Tibial nerve (tissue), 4 donors: Measurements from ENCODE around the gene APBA3. TPM values are rescaled to one million over a fixed set of nuclear protein-coding genes. Genes with fewer than 3 reads are reported as not detected.

ENCODE experiments used
- DNase-seq, 2 donors: peaks; one replicate each; pipeline ENCODE4 v3.0.0-alpha.2; 2019; ENCODE audit warnings: low spot score in 2 of 2
- H3K27ac ChIP-seq, 4 donors: fragments of 200-600 bp; sonication (generic) in 3 of 4; one replicate each; pipeline ENCODE4 v1.5.1; 2017 to 2019; ENCODE audit warnings: mild to moderate bottlenecking in 1 of 4
- H3K27me3 ChIP-seq, 2 donors: fragments of 200-600 bp; sonication (generic) in 1 of 2; one replicate each; pipeline versions ENCODE4 v1.5.1 to v1.6.0; 2017 to 2019
- H3K36me3 ChIP-seq, 3 donors: fragments of 200-600 bp; sonication (generic); one replicate each; pipeline ENCODE4 v1.5.1; 2018 to 2019
- H3K4me1 ChIP-seq, 4 donors: fragments of 200-600 bp; sonication (generic) in 3 of 4; one replicate each; pipeline ENCODE4 v1.5.1; 2017 to 2019
- H3K4me3 ChIP-seq, 4 donors: fragments of 200-600 bp; sonication (generic) in 3 of 4; one replicate each; pipeline ENCODE4 v1.5.1; 2017 to 2019; ENCODE audit warnings: mild to moderate bottlenecking in 1 of 4, moderate library complexity in 1 of 4
- H3K9me3 ChIP-seq, 4 donors: fragments of 200-600 bp; sonication (generic) in 3 of 4; one replicate each; pipeline ENCODE4 v1.5.1; 2017 to 2019
- EP300 ChIP-seq, 2 donors: sonication (generic); formaldehyde crosslinking; IDR thresholded peaks; one replicate each; pipeline ENCODE4 v1.6.1; 2017; ENCODE audit warnings: antibody characterized with exemption in 2 of 2, mild to moderate bottlenecking in 1 of 2
- POLR2A ChIP-seq, 2 donors: fragments of 450-650 bp; IDR thresholded peaks; one replicate each; pipeline ENCODE4 v1.6.1; 2017; ENCODE audit warnings: antibody characterized with exemption in 2 of 2, mild to moderate bottlenecking in 2 of 2, moderate library complexity in 2 of 2
- WGBS, 2 donors: methylation state at CpG; one replicate each; pipeline ENCODE4 v1.1.5; 2018; 5-methylcytosine and 5-hydroxymethylcytosine counted together
- small RNA-seq: library from RNA; depleted of rRNA; stranded (forward); fragments of <200 nt; gene quantifications from one replicate; pipeline ENCODE3, GENCODE V24; 2016
- total RNA-seq, 4 donors: library from RNA; depleted of rRNA; stranded (reverse); fragments of >200 nt; gene quantifications; one replicate each; pipeline ENCODE4 v1.1.0, GENCODE V29; 2016
- TF ChIP-seq, protein P1 (sequence below), 5 experiments: fragments of 200-600 bp in 3 of 5; fragments of 450-650 bp in 2 of 5; sonication (generic) in 3 of 5; IDR thresholded peaks; one replicate each; pipeline ENCODE4 v1.5.1; 2016 to 2019; ENCODE audit warnings: antibody characterized with exemption in 5 of 5, mild to moderate bottlenecking in 3 of 5, moderate library complexity in 2 of 5

Gene APBA3
- total RNA-seq, 4 donors from 2014 or later: 21.6 to 51.0 (median 34.7) TPM

DNA sequence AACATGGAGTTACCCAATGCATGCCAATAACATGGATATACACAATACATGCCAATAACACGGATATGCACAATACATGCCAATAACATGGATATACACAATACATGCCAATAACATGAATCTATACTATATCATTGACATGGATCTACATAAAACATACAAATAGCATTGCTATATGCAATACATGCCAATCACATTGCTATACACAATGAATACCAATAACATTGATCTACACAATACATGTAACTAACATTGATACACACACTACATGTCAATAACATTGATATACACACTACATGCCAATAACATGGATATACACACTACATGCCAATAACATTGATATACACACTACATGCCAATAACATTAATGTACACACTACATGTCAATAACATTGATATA is 60.3 kb downstream of the APBA3 start:
- Histone ChIP-seq H3K27me3 (peaks cover 0 to 15% of the 10 kb centered on the region in 2 donors), H3K4me3 (no peak overlapping the region), H3K4me1 (peaks cover 0 to 31% (median 18%) of the 10 kb centered on the region in 4 donors), H3K9me3 (no peaks in the 10 kb centered on the region), H3K36me3 (peaks cover 0 to 1% (median 0%) of the 10 kb centered on the region in 3 donors), H3K27ac (no peak overlapping the region)
- no peak for DNase-seq
- 0% methylated on average over 1 of the region's 1 CpG for WGBS, 2 donors
- TF ChIP-seq EP300 (IDR thresholded peaks at IDR 0.05): no peak
- no peak for TF ChIP-seq POLR2A (IDR thresholded peaks at IDR 0.05)
- TF ChIP-seq, protein P1, sequence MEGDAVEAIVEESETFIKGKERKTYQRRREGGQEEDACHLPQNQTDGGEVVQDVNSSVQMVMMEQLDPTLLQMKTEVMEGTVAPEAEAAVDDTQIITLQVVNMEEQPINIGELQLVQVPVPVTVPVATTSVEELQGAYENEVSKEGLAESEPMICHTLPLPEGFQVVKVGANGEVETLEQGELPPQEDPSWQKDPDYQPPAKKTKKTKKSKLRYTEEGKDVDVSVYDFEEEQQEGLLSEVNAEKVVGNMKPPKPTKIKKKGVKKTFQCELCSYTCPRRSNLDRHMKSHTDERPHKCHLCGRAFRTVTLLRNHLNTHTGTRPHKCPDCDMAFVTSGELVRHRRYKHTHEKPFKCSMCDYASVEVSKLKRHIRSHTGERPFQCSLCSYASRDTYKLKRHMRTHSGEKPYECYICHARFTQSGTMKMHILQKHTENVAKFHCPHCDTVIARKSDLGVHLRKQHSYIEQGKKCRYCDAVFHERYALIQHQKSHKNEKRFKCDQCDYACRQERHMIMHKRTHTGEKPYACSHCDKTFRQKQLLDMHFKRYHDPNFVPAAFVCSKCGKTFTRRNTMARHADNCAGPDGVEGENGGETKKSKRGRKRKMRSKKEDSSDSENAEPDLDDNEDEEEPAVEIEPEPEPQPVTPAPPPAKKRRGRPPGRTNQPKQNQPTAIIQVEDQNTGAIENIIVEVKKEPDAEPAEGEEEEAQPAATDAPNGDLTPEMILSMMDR (IDR thresholded peaks at IDR 0.05): no peak

Small RNA genes within 50 kb of the gene (small RNA-seq; reads per million reads assigned to genes)
- not detected for gene AC005777.1

Other genes with a start within 250 kb of the APBA3 start
- 1 to 10 TPM in 1 of 4 donors, not detected in 3; 2.4 TPM for gene TEKTIP1, start 222.5 kb downstream of the APBA3 start, total RNA-seq
- gene MFSD12, start 204.1 kb downstream of the APBA3 start, total RNA-seq: 100 to 1,000 TPM in 1 of 4 donors, 10 to 100 TPM in 3; 45.7 to 108 (median 62.8) TPM
- 100 to 1,000 TPM in 3 of 4 donors, 10 to 100 TPM in 1; 94.0 to 181 (median 153) TPM for gene HMG20B, start 188.7 kb downstream of the APBA3 start, total RNA-seq
- gene GIPC3, start 176.2 kb downstream of the APBA3 start, total RNA-seq: 1 to 10 TPM in 2 of 4 donors, under 1 TPM in 2; 0.21 to 2.4 (median 1.1) TPM
- 10 to 100 TPM in 1 of 4 donors, 1 to 10 TPM in 3; 4.4 to 11.4 (median 7.2) TPM for gene TBXA2R, start 154.8 kb downstream of the APBA3 start, total RNA-seq
- 10 to 100 TPM; 22.9 to 59.1 (median 42.7) TPM for gene CACTIN, start 134.9 kb downstream of the APBA3 start, total RNA-seq
- 10 to 100 TPM; 23.0 to 37.2 (median 24.9) TPM for gene PIP5K1C, start 61.2 kb downstream of the APBA3 start, total RNA-seq
- gene TJP3, start 53.3 kb downstream of the APBA3 start, total RNA-seq: under 1 TPM in 3 of 4 donors, not detected in 1; 0.21 to 0.90 (median 0.22) TPM
- 100 to 1,000 TPM in 1 of 4 donors, 10 to 100 TPM in 3; 44.1 to 111 (median 59.2) TPM for gene MRPL54, start 990 bp upstream of the APBA3 start, total RNA-seq
- gene RAX2, start 10.5 kb upstream of the APBA3 start, total RNA-seq: not detected
- 1 to 10 TPM in 3 of 4 donors, under 1 TPM in 1; 0.78 to 2.9 (median 2.1) TPM for gene MATK, start 24.7 kb upstream of the APBA3 start, total RNA-seq
- not detected for gene ZFR2, start 107.3 kb upstream of the APBA3 start, total RNA-seq
- not detected for gene ATCAY, start 119.0 kb upstream of the APBA3 start, total RNA-seq
- gene NMRK2, start 171.4 kb upstream of the APBA3 start, total RNA-seq: not detected
- gene DAPK3, start 209.4 kb upstream of the APBA3 start, total RNA-seq: 10 to 100 TPM; 58.8 to 87.7 (median 70.3) TPM
- 1,000 to 10,000 TPM; 1,233 to 1,650 (median 1,549) TPM for gene EEF2, start 223.8 kb upstream of the APBA3 start, total RNA-seq
- 10 to 100 TPM; 23.0 to 32.4 (median 26.3) TPM for gene PIAS4, start 246.0 kb upstream of the APBA3 start, total RNA-seq